ENCODE results near the gene OCA2. TPM values are rescaled to one million over a fixed set of nuclear protein-coding genes. Genes with fewer than 3 reads are reported as not detected.
"Not testable (repeated sequence)": the region's sequence is repeated elsewhere in the genome, so short reads cannot be mapped to it uniquely, and the experiment has no call there.

Gene OCA2
- total RNA-seq, 1 donor from 2014 or later: 1.2 TPM

GRCh38 chr15:28123408-28124023 lies 24.4 kb upstream of the OCA2 start:
- peak; percentile 81 for TF ChIP-seq CTCF (IDR thresholded peaks at IDR 0.05)
- Mint-ChIP-seq H3K4me3 (ENCODE audit: unreplicated experiment) (no peak overlapping the region), H3K4me1 (ENCODE audit: unreplicated experiment) (peaks cover 4% of the 10 kb centered on the region), H3K9me3 (ENCODE audit: unreplicated experiment) (no peaks in the 10 kb centered on the region), H3K27me3 (ENCODE audit: unreplicated experiment) (no peaks in the 10 kb centered on the region), H3K27ac (ENCODE audit: unreplicated experiment) (no peak overlapping the region), H3K36me3 (ENCODE audit: unreplicated experiment) (peaks cover 42% of the 10 kb centered on the region)
- DNase-seq (ENCODE audit: extremely low spot score, unreplicated experiment): no peak

DNA sequence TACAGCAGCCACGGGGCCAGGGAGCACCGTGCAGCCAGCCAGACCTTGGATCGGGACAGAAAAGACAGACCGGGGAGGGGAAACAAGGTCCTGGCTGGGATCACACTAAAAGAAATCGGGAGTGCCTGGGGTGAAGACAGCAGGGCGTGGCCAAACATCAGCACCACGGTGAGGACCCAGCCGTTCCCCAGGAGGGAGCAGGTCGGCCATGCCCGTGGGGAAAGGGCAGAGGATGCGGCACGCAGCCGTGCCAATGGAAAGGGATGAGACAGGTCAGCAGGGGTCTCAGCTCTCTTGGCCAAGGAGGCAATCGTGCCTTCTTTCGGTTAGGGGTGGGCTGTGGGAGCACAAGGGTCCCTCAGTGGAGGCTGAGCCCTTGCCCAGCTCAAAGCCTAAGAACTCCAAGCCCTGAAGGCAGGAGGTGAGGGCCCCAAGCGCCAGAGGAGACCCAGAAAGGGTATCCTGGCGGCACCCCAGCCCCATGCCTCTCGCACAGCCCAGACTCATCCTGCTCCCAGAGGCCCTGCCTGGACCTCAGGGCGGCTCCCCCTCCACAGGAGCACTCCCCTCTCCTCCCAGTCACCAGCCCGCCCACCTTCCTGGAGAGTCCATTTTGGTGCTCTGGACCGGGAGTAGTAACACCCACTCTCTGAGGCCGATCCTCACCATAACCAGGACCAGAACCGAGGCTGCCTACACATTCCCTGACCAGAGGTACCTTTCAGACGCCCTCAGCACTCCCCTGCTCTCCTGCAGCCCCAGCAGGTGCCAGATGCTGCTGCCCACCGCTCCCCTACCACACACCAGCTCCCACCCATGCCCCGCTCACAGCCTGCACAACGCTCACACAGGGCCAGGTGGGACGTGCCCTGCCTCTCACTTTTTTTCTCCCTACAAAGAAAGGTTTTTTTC lies 23.2 kb upstream of the OCA2 start:
- no peak for TF ChIP-seq CTCF (IDR thresholded peaks at IDR 0.05)
- Mint-ChIP-seq H3K27me3 (ENCODE audit: unreplicated experiment) (no peaks in the 10 kb centered on the region), H3K4me1 (ENCODE audit: unreplicated experiment) (peaks cover 4% of the 10 kb centered on the region), H3K36me3 (ENCODE audit: unreplicated experiment) (peaks cover 44% of the 10 kb centered on the region), H3K4me3 (ENCODE audit: unreplicated experiment) (no peak overlapping the region), H3K9me3 (ENCODE audit: unreplicated experiment) (no peaks in the 10 kb centered on the region), H3K27ac (ENCODE audit: unreplicated experiment) (no peak overlapping the region)
- DNase-seq (ENCODE audit: extremely low spot score, unreplicated experiment): no peak

- peaks cover 42% of the 10 kb centered on the region for H3K36me3 Mint-ChIP-seq (ENCODE audit: unreplicated experiment)
- H3K9me3 Mint-ChIP-seq (ENCODE audit: unreplicated experiment); H3K4me3 Mint-ChIP-seq (ENCODE audit: unreplicated experiment); H3K4me1 Mint-ChIP-seq (ENCODE audit: unreplicated experiment); H3K27ac Mint-ChIP-seq (ENCODE audit: unreplicated experiment); H3K27me3 Mint-ChIP-seq (ENCODE audit: unreplicated experiment); DNase-seq (ENCODE audit: extremely low spot score, unreplicated experiment): not testable (repeated sequence)
These were observed 22.5 kb upstream of the OCA2 start for GRCh38 chr15:28121577-28121976.

- Mint-ChIP-seq H3K9me3 (ENCODE audit: unreplicated experiment) (no peaks in the 10 kb centered on the region), H3K36me3 (ENCODE audit: unreplicated experiment) (peaks cover 48% of the 10 kb centered on the region), H3K27ac (ENCODE audit: unreplicated experiment) (no peak overlapping the region), H3K4me1 (ENCODE audit: unreplicated experiment) (peaks cover 7% of the 10 kb centered on the region), H3K4me3 (ENCODE audit: unreplicated experiment) (no peak overlapping the region), H3K27me3 (ENCODE audit: unreplicated experiment) (no peaks in the 10 kb centered on the region)
- DNase-seq (ENCODE audit: extremely low spot score, unreplicated experiment): no peak
- TF ChIP-seq CTCF (IDR thresholded peaks at IDR 0.05): no peak
These were observed 21.2 kb upstream of the OCA2 start for GRCh38 chr15:28120359-28120640.

GRCh38 chr15:28118531-28118930 lies 19.4 kb upstream of the OCA2 start:
- Mint-ChIP-seq H3K4me1 (ENCODE audit: unreplicated experiment) (peaks cover 6% of the 10 kb centered on the region), H3K9me3 (ENCODE audit: unreplicated experiment) (no peaks in the 10 kb centered on the region), H3K36me3 (ENCODE audit: unreplicated experiment) (peaks cover 52% of the 10 kb centered on the region)

More at GRCh38 chr15:28118531-28118930, 19.4 kb upstream of the OCA2 start:
- Mint-ChIP-seq H3K27me3 (ENCODE audit: unreplicated experiment) (no peaks in the 10 kb centered on the region), H3K27ac (ENCODE audit: unreplicated experiment) (no peak overlapping the region), H3K4me3 (ENCODE audit: unreplicated experiment) (no peak overlapping the region)
- no peak for TF ChIP-seq CTCF (IDR thresholded peaks at IDR 0.05)
- no peak for DNase-seq (ENCODE audit: extremely low spot score, unreplicated experiment)
